ENCODE data around the gene LMAN1L. TPM values are rescaled to one million over a fixed set of nuclear protein-coding genes. Genes with fewer than 3 reads are reported as not detected.

Gene LMAN1L
- total RNA-seq, 1 donor from 2014 or later = 0.75 TPM

GRCh38 chr15:74854453-74855022 is 41.9 kb downstream of the LMAN1L start:
- H3K4me1 Mint-ChIP-seq (ENCODE audit: low read depth) = peaks cover 34% of the 10 kb centered on the region

GRCh38 chr15:74855857-74856256 is 43.2 kb downstream of the LMAN1L start:
- no peak for DNase-seq (ENCODE audit: low spot score)
- no peak overlapping the region for H3K4me3 Mint-ChIP-seq
- H3K4me1 Mint-ChIP-seq (ENCODE audit: low read depth) = peaks cover 34% of the 10 kb centered on the region
- H3K9me3 Mint-ChIP-seq = no peaks in the 10 kb centered on the region
- intact Hi-C loops (cut with micrococcal nuclease) = no loop called here
- peak overlapping the region; percentile 29 for H3K27ac Mint-ChIP-seq
- no peaks in the 10 kb centered on the region for H3K27me3 Mint-ChIP-seq (ENCODE audit: insufficient read depth)
- H3K36me3 Mint-ChIP-seq (ENCODE audit: low read depth) = peaks cover 17% of the 10 kb centered on the region

More at GRCh38 chr15:74854453-74855022, 41.9 kb downstream of the LMAN1L start:
- DNase-seq (ENCODE audit: low spot score) = no peak
- H3K27me3 Mint-ChIP-seq (ENCODE audit: insufficient read depth) = no peaks in the 10 kb centered on the region
- H3K27ac Mint-ChIP-seq = no peak overlapping the region
- H3K36me3 Mint-ChIP-seq (ENCODE audit: low read depth) = peaks cover 21% of the 10 kb centered on the region
- intact Hi-C loops (cut with micrococcal nuclease) = no loop called here
- H3K4me3 Mint-ChIP-seq = no peak overlapping the region
- no peaks in the 10 kb centered on the region for H3K9me3 Mint-ChIP-seq

- Mint-ChIP-seq H3K9me3 (no peaks in the 10 kb centered on the region), H3K27ac (peak overlapping the region; percentile 40), H3K4me3 (no peak overlapping the region), H3K4me1 (ENCODE audit: low read depth) (peaks cover 34% of the 10 kb centered on the region), H3K36me3 (ENCODE audit: low read depth) (peaks cover 14% of the 10 kb centered on the region), H3K27me3 (ENCODE audit: insufficient read depth) (no peaks in the 10 kb centered on the region)
- DNase-seq (ENCODE audit: low spot score) = no peak
- intact Hi-C loops (cut with micrococcal nuclease) = no loop called here
Observed at GRCh38 chr15:74856537-74856936, 43.9 kb downstream of the LMAN1L start.

GRCh38 chr15:74857082-74857655 is 44.5 kb downstream of the LMAN1L start:
- Mint-ChIP-seq H3K36me3 (ENCODE audit: low read depth) (peaks cover 14% of the 10 kb centered on the region), H3K4me3 (no peak overlapping the region), H3K4me1 (ENCODE audit: low read depth) (peaks cover 34% of the 10 kb centered on the region), H3K27ac (peak overlapping the region; percentile 81), H3K27me3 (ENCODE audit: insufficient read depth) (no peaks in the 10 kb centered on the region), H3K9me3 (no peaks in the 10 kb centered on the region)
- intact Hi-C loops (cut with micrococcal nuclease) = no loop called here
- no peak for DNase-seq (ENCODE audit: low spot score)

GRCh38 chr15:74857671-74858368 is 45.2 kb downstream of the LMAN1L start:
- intact Hi-C loops (cut with micrococcal nuclease) = no loop called here
- H3K9me3 Mint-ChIP-seq = no peaks in the 10 kb centered on the region
- no peak overlapping the region for H3K4me3 Mint-ChIP-seq
- DNase-seq (ENCODE audit: low spot score) = no peak
- H3K27ac Mint-ChIP-seq = peak overlapping the region; percentile 82
- H3K36me3 Mint-ChIP-seq (ENCODE audit: low read depth) = peaks cover 11% of the 10 kb centered on the region
- no peaks in the 10 kb centered on the region for H3K27me3 Mint-ChIP-seq (ENCODE audit: insufficient read depth)
- H3K4me1 Mint-ChIP-seq (ENCODE audit: low read depth) = peaks cover 34% of the 10 kb centered on the region

- Mint-ChIP-seq H3K4me1 (ENCODE audit: low read depth) (peaks cover 32% of the 10 kb centered on the region), H3K4me3 (no peak overlapping the region), H3K27ac (peak overlapping the region; percentile 82), H3K36me3 (ENCODE audit: low read depth) (peaks cover 8% of the 10 kb centered on the region), H3K27me3 (ENCODE audit: insufficient read depth) (no peaks in the 10 kb centered on the region), H3K9me3 (no peaks in the 10 kb centered on the region)
- intact Hi-C loops (cut with micrococcal nuclease) = no loop called here
- no peak for DNase-seq (ENCODE audit: low spot score)
Observed at GRCh38 chr15:74858369-74858740, 45.7 kb downstream of the LMAN1L start.

GRCh38 chr15:74863239-74864056 is 50.8 kb downstream of the LMAN1L start:
- DNase-seq (ENCODE audit: low spot score) = no peak
- peak overlapping the region; percentile 64 for H3K27ac Mint-ChIP-seq
- no peaks in the 10 kb centered on the region for H3K9me3 Mint-ChIP-seq
- no peaks in the 10 kb centered on the region for H3K27me3 Mint-ChIP-seq (ENCODE audit: insufficient read depth)
- peak overlapping the region; percentile 1 for H3K4me3 Mint-ChIP-seq
- intact Hi-C loops (cut with micrococcal nuclease) = no loop called here
- peaks cover 53% of the 10 kb centered on the region for H3K4me1 Mint-ChIP-seq (ENCODE audit: low read depth)
- peaks cover 24% of the 10 kb centered on the region for H3K36me3 Mint-ChIP-seq (ENCODE audit: low read depth)

GRCh38 chr15:74864296-74864695 is 51.7 kb downstream of the LMAN1L start:
- Mint-ChIP-seq H3K4me1 (ENCODE audit: low read depth) (peaks cover 50% of the 10 kb centered on the region), H3K4me3 (no peak overlapping the region), H3K27ac (peak overlapping the region; percentile 4), H3K9me3 (no peaks in the 10 kb centered on the region), H3K27me3 (ENCODE audit: insufficient read depth) (no peaks in the 10 kb centered on the region), H3K36me3 (ENCODE audit: low read depth) (peaks cover 24% of the 10 kb centered on the region)
- DNase-seq (ENCODE audit: low spot score) = no peak
- intact Hi-C loops (cut with micrococcal nuclease) = no loop called here

- Mint-ChIP-seq H3K4me3 (no peak overlapping the region), H3K27ac (peak overlapping the region; percentile 64), H3K27me3 (ENCODE audit: insufficient read depth) (no peaks in the 10 kb centered on the region), H3K4me1 (ENCODE audit: low read depth) (peaks cover 60% of the 10 kb centered on the region), H3K9me3 (no peaks in the 10 kb centered on the region), H3K36me3 (ENCODE audit: low read depth) (peaks cover 27% of the 10 kb centered on the region)
- intact Hi-C loops (cut with micrococcal nuclease) = no loop called here
- no peak for DNase-seq (ENCODE audit: low spot score)
Observed at GRCh38 chr15:74865316-74865715, 52.7 kb downstream of the LMAN1L start.

GRCh38 chr15:74866090-74866489 is 53.5 kb downstream of the LMAN1L start:
- DNase-seq (ENCODE audit: low spot score) = no peak
- H3K27ac Mint-ChIP-seq = peak overlapping the region; percentile 13
- H3K36me3 Mint-ChIP-seq (ENCODE audit: low read depth) = peaks cover 27% of the 10 kb centered on the region
- H3K9me3 Mint-ChIP-seq = no peaks in the 10 kb centered on the region
- no peaks in the 10 kb centered on the region for H3K27me3 Mint-ChIP-seq (ENCODE audit: insufficient read depth)
- intact Hi-C loops (cut with micrococcal nuclease) = no loop called here
- H3K4me3 Mint-ChIP-seq = no peak overlapping the region
- peaks cover 67% of the 10 kb centered on the region for H3K4me1 Mint-ChIP-seq (ENCODE audit: low read depth)

GRCh38 chr15:74867466-74868038 is 54.9 kb downstream of the LMAN1L start:
- no peak for DNase-seq (ENCODE audit: low spot score)
- intact Hi-C loops (cut with micrococcal nuclease) = no loop called here
- H3K9me3 Mint-ChIP-seq = no peaks in the 10 kb centered on the region
- peak overlapping the region; percentile 79 for H3K27ac Mint-ChIP-seq
- peaks cover 29% of the 10 kb centered on the region for H3K36me3 Mint-ChIP-seq (ENCODE audit: low read depth)
- no peaks in the 10 kb centered on the region for H3K27me3 Mint-ChIP-seq (ENCODE audit: insufficient read depth)
- peaks cover 72% of the 10 kb centered on the region for H3K4me1 Mint-ChIP-seq (ENCODE audit: low read depth)
- peak overlapping the region; percentile 72 for H3K4me3 Mint-ChIP-seq

GRCh38 chr15:74868059-74868458 is 55.4 kb downstream of the LMAN1L start:
- peaks cover 33% of the 10 kb centered on the region for H3K36me3 Mint-ChIP-seq (ENCODE audit: low read depth)
- H3K4me3 Mint-ChIP-seq = peak overlapping the region; percentile 72

More at GRCh38 chr15:74868059-74868458, 55.4 kb downstream of the LMAN1L start:
- H3K27ac Mint-ChIP-seq = peak overlapping the region; percentile 79
- DNase-seq (ENCODE audit: low spot score) = no peak
- H3K9me3 Mint-ChIP-seq = no peaks in the 10 kb centered on the region
- no peaks in the 10 kb centered on the region for H3K27me3 Mint-ChIP-seq (ENCODE audit: insufficient read depth)
- peaks cover 76% of the 10 kb centered on the region for H3K4me1 Mint-ChIP-seq (ENCODE audit: low read depth)
- intact Hi-C loops (cut with micrococcal nuclease) = no loop called here

Measured in activated T-helper 1 cell treated with anti-CD3 and anti-CD28 coated beads, Interleukin-12 subunit alpha, Interleukin-12 subunit beta, Interleukin-2, Interleukin-4 antibody, amounts not matched to agents 30 ng/mL and 10 ng/mL and 1 ng/mL, durations not matched to agents 14 hours and 24 hours and 36 hours (primary cell).